Natural killer cell (primary cell): ENCODE measurements around the gene CFHR3. TPM values are rescaled to one million over a fixed set of nuclear protein-coding genes. Genes with fewer than 3 reads are reported as not detected.

Experiments used
- ATAC-seq, 3 donors: fragments of 150-1000 bp in 2 of 3; fragments of 200-7000 bp in 1 of 3; cut with Tn5 transposase; 1 replicate in 1 of 3; 2 replicates in 2 of 3; pipeline ENCODE4 v1.10.0; 2021; ENCODE audit warnings: mild to moderate bottlenecking in 2 of 3, moderate library complexity in 2 of 3
- DNase-seq, 2 donors: peaks; one replicate each; pipeline versions ENCODE4 v3.0.0 to v3.0.0-alpha.2; 2013 to 2021; ENCODE audit warnings: mixed read lengths in 1 of 2
- H3K27ac ChIP-seq: one replicate; pipeline ENCODE4 v1.5.1; 2013; ENCODE audit warnings: mild to moderate bottlenecking, low read length
- H3K27me3 ChIP-seq: one replicate; pipeline ENCODE4 v1.6.1; 2013; ENCODE audit warnings: low read length; ENCODE audit not compliant: control insufficient read depth, insufficient read depth
- H3K36me3 ChIP-seq: one replicate; pipeline ENCODE4 v1.6.1; 2013; ENCODE audit warnings: low read length; ENCODE audit not compliant: control insufficient read depth, insufficient read depth
- H3K4me1 ChIP-seq: one replicate; pipeline ENCODE4 v1.6.1; 2013; ENCODE audit warnings: low read length; ENCODE audit not compliant: control insufficient read depth, insufficient read depth
- H3K4me3 ChIP-seq: one replicate; pipeline ENCODE4 v1.5.1; 2013; ENCODE audit warnings: low read length
- H3K9me3 ChIP-seq: one replicate; pipeline ENCODE4 v1.6.1; 2013; ENCODE audit warnings: low read length; ENCODE audit not compliant: control insufficient read depth, insufficient read depth
- H3K27ac Mint-ChIP-seq, 2 donors: one replicate each; pipeline ENCODE4 v1.8.0; 2022; ENCODE audit warnings: mild to moderate bottlenecking in 2 of 2, mixed read lengths in 2 of 2, moderate library complexity in 1 of 2
- H3K27me3 Mint-ChIP-seq, 2 donors: one replicate each; pipeline ENCODE4 v1.8.0; 2022; ENCODE audit warnings: low read depth in 2 of 2, mixed read lengths in 2 of 2
- H3K36me3 Mint-ChIP-seq: one replicate; pipeline ENCODE4 v1.8.0; 2022; ENCODE audit warnings: mixed read lengths
- H3K4me1 Mint-ChIP-seq, 2 donors: one replicate each; pipeline ENCODE4 v1.8.0; 2022; ENCODE audit warnings: mixed read lengths in 2 of 2
- H3K4me3 Mint-ChIP-seq: one replicate; pipeline ENCODE4 v1.8.0; 2022; ENCODE audit warnings: mild to moderate bottlenecking, moderate library complexity, mixed read lengths
- H3K9me3 Mint-ChIP-seq, 2 donors: one replicate each; pipeline ENCODE4 v1.8.0; 2022; ENCODE audit warnings: mixed read lengths in 2 of 2
- CTCF ChIP-seq: fragments of 200-600 bp; IDR thresholded peaks from one replicate; pipeline ENCODE4 v1.8.0; 2022; ENCODE audit warnings: antibody characterized with exemption
- WGBS: methylation state at CpG from one replicate; pipeline ENCODE4 v1.1.7; 2013; ENCODE audit warnings: missing lambda C conversion rate; ENCODE audit not compliant: insufficient coverage; 5-methylcytosine and 5-hydroxymethylcytosine counted together
- intact Hi-C: fragments of 100-400 bp; cut with micrococcal nuclease; formaldehyde crosslinking; loops from one replicate; pipeline ENCODE4 v1.14.2; 2022
- total RNA-seq, 4 donors: library from RNA; stranded (reverse); fragments of 120-200 nt in 1 of 4; gene quantifications; one replicate each; pipeline versions ENCODE4 v1.2.3 to v1.2.4, GENCODE V29; 2013 to 2022

Gene CFHR3
- total RNA-seq, result not detected
- not detected for total RNA-seq (2013)

- no peak within 1 kb of the TSS for H3K4me3 ChIP-seq
- DNase-seq, result no peak
- Mint-ChIP-seq H3K4me3 (no peak within 1 kb of the TSS), H3K27me3 (no peaks in the 10 kb centered on the region), H3K4me1 (no peaks in the 10 kb centered on the region), H3K9me3 (peaks cover 5 to 12% of the 10 kb centered on the region in 2 donors), H3K36me3 (no peaks in the 10 kb centered on the region), H3K27ac (no peak within 1 kb of the TSS)
- H3K4me1 ChIP-seq, result no peaks in the 10 kb centered on the region
- no peak within 1 kb of the TSS for H3K27ac ChIP-seq
- H3K9me3 ChIP-seq, result no peaks in the 10 kb centered on the region
- intact Hi-C loops, result no loop called here
- TF ChIP-seq CTCF, result no peak
- no peak for ATAC-seq
- no peaks in the 10 kb centered on the region for H3K27me3 ChIP-seq
- H3K36me3 ChIP-seq, result no peaks in the 10 kb centered on the region
Observed at GRCh38 chr1:196774603-196775002, at the start of gene CFHR3. CFHR3 (plus strand) TSS chr1:196774840; CDS start chr1:196774887, 47 bp downstream.

GRCh38 chr1:196732526-196732925, 42.1 kb upstream of the CFHR3 start:
- no peaks in the 10 kb centered on the region for H3K36me3 ChIP-seq
- H3K27me3 ChIP-seq, result no peaks in the 10 kb centered on the region
- Mint-ChIP-seq H3K9me3 (peaks cover 9 to 16% of the 10 kb centered on the region in 2 donors), H3K27ac (no peak overlapping the region), H3K27me3 (no peaks in the 10 kb centered on the region), H3K36me3 (peaks cover 12% of the 10 kb centered on the region), H3K4me1 (no peaks in the 10 kb centered on the region), H3K4me3 (no peak overlapping the region)
- WGBS, result 94% methylated on average over 1 of the region's 2 CpGs
- no peaks in the 10 kb centered on the region for H3K9me3 ChIP-seq
- intact Hi-C loops, result no loop called here
- DNase-seq, result no peak
- no peak overlapping the region for H3K27ac ChIP-seq
- H3K4me3 ChIP-seq, result no peak overlapping the region
- H3K4me1 ChIP-seq, result no peaks in the 10 kb centered on the region
- no peak for ATAC-seq
- no peak for TF ChIP-seq CTCF

- no peak overlapping the region for H3K4me3 Mint-ChIP-seq
- Histone ChIP-seq H3K27me3 (no peaks in the 10 kb centered on the region), H3K36me3 (no peaks in the 10 kb centered on the region), H3K27ac (no peak overlapping the region), H3K4me1 (no peaks in the 10 kb centered on the region), H3K9me3 (no peaks in the 10 kb centered on the region), H3K4me3 (no peak overlapping the region)
- ATAC-seq (no peak), DNase-seq (no peak)
- no peak for TF ChIP-seq CTCF
- H3K9me3 Mint-ChIP-seq, result peaks cover 9 to 19% of the 10 kb centered on the region in 2 donors
- intact Hi-C loops, result no loop called here
- no peaks in the 10 kb centered on the region for H3K4me1 Mint-ChIP-seq
- no peaks in the 10 kb centered on the region for H3K27me3 Mint-ChIP-seq
- H3K36me3 Mint-ChIP-seq, result peaks cover 12% of the 10 kb centered on the region
- WGBS, result 92% methylated on average over 9 of the region's 11 CpGs
- H3K27ac Mint-ChIP-seq, result no peak overlapping the region
Observed at GRCh38 chr1:196733091-196733970, 41.3 kb upstream of the CFHR3 start.

- DNase-seq (no peak), ATAC-seq (no peak)
- Mint-ChIP-seq H3K36me3 (peaks cover 12% of the 10 kb centered on the region), H3K4me1 (no peaks in the 10 kb centered on the region), H3K27me3 (no peaks in the 10 kb centered on the region), H3K9me3 (peaks cover 9 to 19% of the 10 kb centered on the region in 2 donors), H3K27ac (no peak overlapping the region), H3K4me3 (no peak overlapping the region)
- Histone ChIP-seq H3K4me3 (no peak overlapping the region), H3K27me3 (no peaks in the 10 kb centered on the region), H3K9me3 (peaks cover 6% of the 10 kb centered on the region), H3K4me1 (no peaks in the 10 kb centered on the region), H3K27ac (no peak overlapping the region), H3K36me3 (no peaks in the 10 kb centered on the region)
- intact Hi-C loops, result no loop called here
- TF ChIP-seq CTCF, result no peak
Observed at GRCh38 chr1:196734006-196734405, 40.6 kb upstream of the CFHR3 start.
